NCI-H69 (cell line): ENCODE measurements around the gene RBMS1.

Source experiments
- DNase-seq: peaks from one replicate; lab custom pipeline; 2025; lab: John Stamatoyannopoulos, UW

Gene RBMS1

DNA sequence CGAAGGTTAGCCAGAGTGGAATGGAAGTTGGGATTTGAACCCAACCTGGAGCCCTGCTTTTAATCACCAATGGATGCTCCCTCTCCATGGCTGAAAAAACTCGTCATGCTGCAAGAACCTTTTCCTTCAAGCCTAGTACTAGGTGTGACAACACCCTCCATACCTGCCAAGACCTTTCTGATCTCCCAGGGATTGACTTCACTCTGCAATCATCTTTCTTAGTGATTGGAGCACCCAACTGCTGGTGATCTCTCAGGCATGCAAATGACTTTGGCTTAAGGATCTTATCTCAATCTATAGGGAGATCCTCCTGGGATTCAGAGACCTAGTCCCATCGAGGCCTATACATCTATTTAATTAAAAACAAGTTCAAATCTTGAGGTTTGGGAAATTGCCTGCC, 270.0 kb downstream of the RBMS1 start:
- DNase-seq: no peak

DNA sequence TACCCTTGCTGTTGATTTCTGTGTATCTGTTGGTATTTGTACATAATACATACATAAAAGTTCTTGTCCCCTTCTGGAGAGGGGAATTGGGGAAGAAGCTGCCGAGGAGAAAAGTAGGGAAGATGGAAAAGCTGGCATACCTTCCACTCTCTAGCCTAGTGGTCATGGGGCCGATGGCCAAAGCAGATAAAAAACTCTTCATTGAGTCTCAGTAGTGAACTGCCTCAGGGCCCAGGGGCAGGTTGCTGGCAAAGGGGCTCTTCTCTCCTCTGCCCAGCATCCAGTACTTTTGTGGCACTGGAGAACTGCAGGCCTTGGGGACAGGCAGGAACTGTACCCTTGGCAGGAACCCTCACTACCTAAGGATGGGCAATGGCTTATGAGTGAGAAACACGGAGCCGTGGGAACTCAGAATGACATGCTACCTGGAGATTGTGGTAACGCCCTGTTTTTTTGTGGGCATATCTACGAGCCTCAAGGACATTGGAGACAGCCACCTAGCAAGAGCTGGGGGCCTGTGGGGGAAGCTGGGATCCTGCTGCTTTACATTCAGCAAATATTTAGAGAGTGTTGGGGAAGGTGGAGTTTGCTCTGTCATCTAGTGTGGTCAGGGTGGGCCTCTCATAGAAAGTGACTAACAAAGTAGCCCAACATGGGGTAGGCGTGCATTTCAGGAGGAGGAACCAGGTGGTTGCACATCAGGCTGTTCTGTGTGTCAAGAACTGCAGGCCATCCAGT, 270.9 kb downstream of the RBMS1 start:
- no peak for DNase-seq
